ENCODE data around the gene NRIP1. TPM values are rescaled to one million over a fixed set of nuclear protein-coding genes. Genes with fewer than 3 reads are reported as not detected.

Gene NRIP1
- total RNA-seq, 4 donors from 2014 or later = 15.9 to 21.6 (median 16.9) TPM

GRCh38 chr21:14962217-14962616 is 102.6 kb downstream of the NRIP1 start:
- intact Hi-C loops (cut with DNase I; ENCODE audit: low total_unique reads) = loop anchor here (5.0 kb wide), 1 partner anchor 470 kb away; no protein-coding TSS in a partner anchor
- TF ChIP-seq CTCF (IDR thresholded peaks at IDR 0.05) = no peak
- no peak for TF ChIP-seq POLR2A (IDR thresholded peaks at IDR 0.05)
- H3K4me3 ChIP-seq (ENCODE audit: low read depth, poor library complexity, severe bottlenecking) = no peak overlapping the region
- no peak for DNase-seq (ENCODE audit: low spot score in 2 of 2)
- 46 to 74% methylated on average over 3 of the region's 3 CpGs for WGBS, 2 donors

- TF ChIP-seq CTCF (IDR thresholded peaks at IDR 0.05) = no peak
- no peak for TF ChIP-seq POLR2A (IDR thresholded peaks at IDR 0.05)
- DNase-seq (ENCODE audit: low spot score in 2 of 2) = no peak
- intact Hi-C loops (cut with DNase I; ENCODE audit: low total_unique reads) = loop anchor here (5.0 kb wide), 1 partner anchor 469 kb away; no protein-coding TSS in a partner anchor
- H3K4me3 ChIP-seq (ENCODE audit: low read depth, poor library complexity, severe bottlenecking) = no peak overlapping the region
- WGBS, 2 donors = 92 to 93% methylated on average over 3 of the region's 3 CpGs
Measured at GRCh38 chr21:14961502-14961901, 103.3 kb downstream of the NRIP1 start.

- TF ChIP-seq POLR2A (IDR thresholded peaks at IDR 0.05) (no peak), CTCF (IDR thresholded peaks at IDR 0.05) (no peak)
- no peak overlapping the region for H3K4me3 ChIP-seq (ENCODE audit: low read depth, poor library complexity, severe bottlenecking)
- intact Hi-C loops (cut with DNase I; ENCODE audit: low total_unique reads) = no loop called here
- DNase-seq (ENCODE audit: low spot score in 2 of 2) = no peak
- WGBS, 2 donors = 33 to 55% methylated on average over 3 of the region's 3 CpGs
Measured at GRCh38 chr21:14959343-14959742, 105.5 kb downstream of the NRIP1 start.

GRCh38 chr21:14957836-14958235 is 107.0 kb downstream of the NRIP1 start:
- TF ChIP-seq CTCF (IDR thresholded peaks at IDR 0.05) (no peak), POLR2A (IDR thresholded peaks at IDR 0.05) (no peak)
- H3K4me3 ChIP-seq (ENCODE audit: low read depth, poor library complexity, severe bottlenecking) = no peak overlapping the region
- no peak for DNase-seq (ENCODE audit: low spot score in 2 of 2)
- intact Hi-C loops (cut with DNase I; ENCODE audit: low total_unique reads) = no loop called here
- WGBS, 2 donors = 88% methylated on average over 1 of the region's 1 CpG

GRCh38 chr21:14956807-14957206 is 108.0 kb downstream of the NRIP1 start:
- WGBS, 2 donors = 53 to 60% methylated on average over 4 of the region's 4 CpGs
- no peak for TF ChIP-seq POLR2A (IDR thresholded peaks at IDR 0.05)
- no peak for TF ChIP-seq CTCF (IDR thresholded peaks at IDR 0.05)
- H3K4me3 ChIP-seq (ENCODE audit: low read depth, poor library complexity, severe bottlenecking) = no peak overlapping the region
- intact Hi-C loops (cut with DNase I; ENCODE audit: low total_unique reads) = no loop called here
- DNase-seq (ENCODE audit: low spot score in 2 of 2) = no peak

- 58 to 59% methylated on average over 6 of the region's 6 CpGs for WGBS, 2 donors
- TF ChIP-seq CTCF (IDR thresholded peaks at IDR 0.05) = no peak
- no peak for TF ChIP-seq POLR2A (IDR thresholded peaks at IDR 0.05)
- no peak overlapping the region for H3K4me3 ChIP-seq (ENCODE audit: low read depth, poor library complexity, severe bottlenecking)
- intact Hi-C loops (cut with DNase I; ENCODE audit: low total_unique reads) = no loop called here
- no peak for DNase-seq (ENCODE audit: low spot score in 2 of 2)
Measured at GRCh38 chr21:14955936-14956520, 108.8 kb downstream of the NRIP1 start.

Measured in lower leg skin (tissue), 4 donors.